GM18505 (cell line): ENCODE results near the gene CLTB.

Source experiments
- ATAC-seq: cut with Tn5 transposase; IDR thresholded peaks from one replicate; pipeline ENCODE4 v1.9.1; 2021; ENCODE audit not compliant: unreplicated experiment
- POLR2A ChIP-seq: IDR thresholded peaks from 4 replicates; pipeline ENCODE4 v1.6.1; 2011; ENCODE audit warnings: borderline replicate concordance; ENCODE audit not compliant: insufficient read depth, insufficient read length; ENCODE audit errors: extremely low read depth

The CLTB gene

GRCh38 chr5:176350416-176350815 is 65.9 kb downstream of the CLTB start:
- no peak for ATAC-seq
- no peak for TF ChIP-seq POLR2A

DNA sequence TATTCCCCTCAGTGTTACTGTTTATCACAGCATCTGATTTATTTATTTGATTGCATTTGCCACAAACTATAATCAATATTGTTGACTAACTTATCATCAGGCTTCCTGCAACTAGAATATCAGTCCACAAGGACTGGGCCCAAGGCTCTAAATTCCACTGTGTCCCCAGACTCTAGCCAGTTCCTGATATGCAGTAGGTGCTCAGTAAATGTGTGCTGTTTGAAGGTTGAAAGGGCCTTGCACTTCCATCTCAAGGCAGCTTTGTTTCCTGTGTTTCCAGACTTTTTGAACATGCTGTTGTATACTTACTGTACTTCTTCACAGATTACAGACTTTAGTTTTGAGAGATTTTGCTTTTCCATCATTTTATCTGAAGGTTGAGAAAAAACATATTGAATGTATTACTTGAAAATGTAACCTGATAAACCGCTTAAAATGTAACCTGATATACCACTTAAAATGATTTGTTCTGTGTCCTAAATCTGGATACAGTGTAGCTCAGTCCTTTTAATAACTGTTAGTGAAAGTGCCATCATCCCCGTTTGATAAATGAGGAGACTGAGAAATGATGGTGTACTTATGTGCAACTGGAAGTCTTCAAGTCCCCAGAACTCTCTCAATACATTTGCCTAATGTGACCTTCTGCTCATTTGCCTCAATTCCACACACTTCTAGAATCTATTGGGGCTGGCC is 73.4 kb downstream of the CLTB start:
- TF ChIP-seq POLR2A: no peak
- no peak for ATAC-seq
